ENCODE measurements around the gene DMRT1. TPM values are rescaled to one million over a fixed set of nuclear protein-coding genes. Genes with fewer than 3 reads are reported as not detected.
A peak's percentile ranks its signal among the peaks of the same experiment; 100 is the strongest.

Gene DMRT1
- total RNA-seq, 1 donor from 2014 or later: 0.09 TPM

- no peak overlapping the region for H3K27ac ChIP-seq
- peaks cover 100% of the 10 kb centered on the region for H3K27me3 ChIP-seq
- H3K4me1 Mint-ChIP-seq: peaks cover 55% of the 10 kb centered on the region
- peaks cover 84% of the 10 kb centered on the region for H3K4me1 ChIP-seq
- peak; percentile 57 for DNase-seq (ENCODE audit: low spot score)
- H2AFZ ChIP-seq (replicated peaks): no peak overlapping the region
- TF ChIP-seq CTCF (IDR thresholded peaks at IDR 0.05): no peak
- TF ChIP-seq EZH2 (IDR thresholded peaks at IDR 0.05): no peak
- no peak for TF ChIP-seq EZH2phosphoT487 (IDR thresholded peaks at IDR 0.05)
- H3K9me3 Mint-ChIP-seq: no peaks in the 10 kb centered on the region
- no peak overlapping the region for H3K9ac ChIP-seq
- H3K79me2 ChIP-seq (ENCODE audit: low read depth): no peaks in the 10 kb centered on the region
- peaks cover 16% of the 10 kb centered on the region for H4K20me1 ChIP-seq (ENCODE audit: low read depth)
- H3K4me3 Mint-ChIP-seq: no peak overlapping the region
- no peaks in the 10 kb centered on the region for H3K36me3 Mint-ChIP-seq
- peaks cover 45% of the 10 kb centered on the region for H3F3A ChIP-seq (ENCODE audit: low read depth)
- peak overlapping the region; percentile 33 for H3K4me3 ChIP-seq
- peaks cover 65% of the 10 kb centered on the region for H3K27me3 Mint-ChIP-seq (ENCODE audit: insufficient read depth, low read depth)
- no peaks in the 10 kb centered on the region for H3K9me3 ChIP-seq (ENCODE audit: low read depth)
- H3K27ac Mint-ChIP-seq: no peak overlapping the region
- no peaks in the 10 kb centered on the region for H3K36me3 ChIP-seq
- H3K4me2 ChIP-seq: peak overlapping the region; percentile 71
Observed at GRCh38 chr9:966870-967269, 125.4 kb downstream of the DMRT1 start.

DNA sequence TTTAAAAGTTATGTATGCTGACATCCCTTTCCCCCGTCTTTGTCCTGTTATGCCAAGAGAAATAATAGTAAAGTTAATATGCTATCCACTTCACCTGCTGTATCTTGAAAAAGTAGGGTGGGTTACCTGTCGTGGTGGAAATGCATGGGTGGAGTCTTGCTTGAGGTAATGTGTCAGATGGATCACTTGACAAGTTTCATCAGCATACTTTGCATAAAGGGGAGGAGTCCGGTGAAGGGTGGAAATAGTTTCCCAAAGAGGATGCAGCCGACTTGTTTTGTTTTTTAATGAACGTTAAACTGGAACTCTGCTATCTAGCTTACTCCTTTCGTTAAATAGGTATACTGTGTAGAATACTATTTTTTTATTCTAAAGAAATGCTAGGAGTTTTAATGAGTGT, 125.9 kb downstream of the DMRT1 start:
- DNase-seq (ENCODE audit: low spot score): peak; percentile 31
- Mint-ChIP-seq H3K4me1 (peaks cover 51% of the 10 kb centered on the region), H3K27me3 (ENCODE audit: insufficient read depth, low read depth) (peaks cover 70% of the 10 kb centered on the region), H3K36me3 (no peaks in the 10 kb centered on the region), H3K4me3 (peak overlapping the region; percentile 76), H3K9me3 (no peaks in the 10 kb centered on the region), H3K27ac (no peak overlapping the region)
- peak overlapping the region; percentile 33 for H3K4me3 ChIP-seq
- H3K36me3 ChIP-seq: no peaks in the 10 kb centered on the region
- no peaks in the 10 kb centered on the region for H3K79me2 ChIP-seq (ENCODE audit: low read depth)
- H3K9me3 ChIP-seq (ENCODE audit: low read depth): no peaks in the 10 kb centered on the region
- no peak overlapping the region for H3K9ac ChIP-seq
- H3K27ac ChIP-seq: no peak overlapping the region
- peaks cover 88% of the 10 kb centered on the region for H3K4me1 ChIP-seq
- H4K20me1 ChIP-seq (ENCODE audit: low read depth): peaks cover 16% of the 10 kb centered on the region
- peak overlapping the region; percentile 71 for H3K4me2 ChIP-seq
- TF ChIP-seq EZH2 (IDR thresholded peaks at IDR 0.05): no peak
- TF ChIP-seq EZH2phosphoT487 (IDR thresholded peaks at IDR 0.05): no peak
- no peak for TF ChIP-seq CTCF (IDR thresholded peaks at IDR 0.05)
- no peak overlapping the region for H2AFZ ChIP-seq (replicated peaks)
- peaks cover 50% of the 10 kb centered on the region for H3F3A ChIP-seq (ENCODE audit: low read depth)
- peaks cover 100% of the 10 kb centered on the region for H3K27me3 ChIP-seq

DNA sequence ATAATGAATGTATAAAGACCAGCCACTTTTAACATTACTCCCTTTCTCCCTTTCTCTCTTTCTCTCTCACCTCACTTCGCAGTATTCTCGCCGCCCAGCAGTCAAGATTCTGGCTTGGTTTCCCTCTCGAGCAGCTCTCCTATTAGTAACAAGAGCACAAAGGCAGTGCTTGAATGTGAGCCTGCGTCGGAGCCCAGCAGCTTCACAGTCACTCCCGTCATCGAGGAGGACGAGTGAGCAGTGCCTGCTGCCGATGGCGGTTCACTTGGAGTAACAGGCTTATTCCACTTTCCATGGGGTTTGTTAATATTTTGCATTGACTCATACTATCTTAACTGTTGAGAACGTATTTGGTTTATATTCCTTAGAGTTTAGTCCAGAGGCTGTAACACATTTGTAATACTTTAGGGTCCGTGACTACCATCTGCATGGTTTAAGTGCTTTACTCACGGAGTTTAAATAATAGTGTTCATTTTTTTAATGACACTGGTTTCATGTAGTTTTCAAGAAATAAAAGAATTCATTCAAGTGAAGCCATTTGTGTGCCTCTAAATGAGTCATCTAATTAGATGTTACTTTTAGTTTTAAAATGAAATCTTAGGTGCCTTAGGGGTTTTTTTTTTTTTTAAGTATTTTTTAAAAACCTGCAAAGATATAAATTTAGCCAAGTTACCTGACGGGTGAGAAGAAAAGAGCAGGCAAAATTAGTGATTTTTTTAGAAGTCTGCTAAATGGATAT, 126.6 kb downstream of the DMRT1 start:
- Mint-ChIP-seq H3K4me1 (peaks cover 46% of the 10 kb centered on the region), H3K4me3 (peak overlapping the region; percentile 76), H3K27ac (no peak overlapping the region), H3K27me3 (ENCODE audit: insufficient read depth, low read depth) (peaks cover 70% of the 10 kb centered on the region), H3K9me3 (no peaks in the 10 kb centered on the region), H3K36me3 (no peaks in the 10 kb centered on the region)
- H3K9me3 ChIP-seq (ENCODE audit: low read depth): no peaks in the 10 kb centered on the region
- DNase-seq (ENCODE audit: low spot score): peak; percentile 83
- H3K4me2 ChIP-seq: peak overlapping the region; percentile 71
- H3K36me3 ChIP-seq: no peaks in the 10 kb centered on the region
- peaks cover 93% of the 10 kb centered on the region for H3K4me1 ChIP-seq
- no peaks in the 10 kb centered on the region for H3K79me2 ChIP-seq (ENCODE audit: low read depth)
- H3K27ac ChIP-seq: no peak overlapping the region
- TF ChIP-seq EZH2 (IDR thresholded peaks at IDR 0.05) (no peak), EZH2phosphoT487 (IDR thresholded peaks at IDR 0.05) (no peak), CTCF (IDR thresholded peaks at IDR 0.05) (no peak)
- peaks cover 100% of the 10 kb centered on the region for H3K27me3 ChIP-seq
- no peak overlapping the region for H3K9ac ChIP-seq
- peak overlapping the region; percentile 33 for H3K4me3 ChIP-seq
- no peak overlapping the region for H2AFZ ChIP-seq (replicated peaks)
- peaks cover 16% of the 10 kb centered on the region for H4K20me1 ChIP-seq (ENCODE audit: low read depth)
- peaks cover 57% of the 10 kb centered on the region for H3F3A ChIP-seq (ENCODE audit: low read depth)

Measured in neural progenitor cell (in vitro differentiated cells).